Inflammatory macrophage treated with lipopolysaccharide for 1 hour (primary cell): Measurements from ENCODE around the gene LRRC74B.
A peak's percentile ranks its signal among the peaks of the same experiment; 100 is the strongest.
"Not testable (repeated sequence)": the region's sequence is repeated elsewhere in the genome, so short reads cannot be mapped to it uniquely, and the experiment has no call there.

ENCODE experiments used
- DNase-seq, 2 donors: peaks; one replicate each; pipeline ENCODE4 v3.0.0-alpha.2; 2020 to 2022

LRRC74B gene

DNA sequence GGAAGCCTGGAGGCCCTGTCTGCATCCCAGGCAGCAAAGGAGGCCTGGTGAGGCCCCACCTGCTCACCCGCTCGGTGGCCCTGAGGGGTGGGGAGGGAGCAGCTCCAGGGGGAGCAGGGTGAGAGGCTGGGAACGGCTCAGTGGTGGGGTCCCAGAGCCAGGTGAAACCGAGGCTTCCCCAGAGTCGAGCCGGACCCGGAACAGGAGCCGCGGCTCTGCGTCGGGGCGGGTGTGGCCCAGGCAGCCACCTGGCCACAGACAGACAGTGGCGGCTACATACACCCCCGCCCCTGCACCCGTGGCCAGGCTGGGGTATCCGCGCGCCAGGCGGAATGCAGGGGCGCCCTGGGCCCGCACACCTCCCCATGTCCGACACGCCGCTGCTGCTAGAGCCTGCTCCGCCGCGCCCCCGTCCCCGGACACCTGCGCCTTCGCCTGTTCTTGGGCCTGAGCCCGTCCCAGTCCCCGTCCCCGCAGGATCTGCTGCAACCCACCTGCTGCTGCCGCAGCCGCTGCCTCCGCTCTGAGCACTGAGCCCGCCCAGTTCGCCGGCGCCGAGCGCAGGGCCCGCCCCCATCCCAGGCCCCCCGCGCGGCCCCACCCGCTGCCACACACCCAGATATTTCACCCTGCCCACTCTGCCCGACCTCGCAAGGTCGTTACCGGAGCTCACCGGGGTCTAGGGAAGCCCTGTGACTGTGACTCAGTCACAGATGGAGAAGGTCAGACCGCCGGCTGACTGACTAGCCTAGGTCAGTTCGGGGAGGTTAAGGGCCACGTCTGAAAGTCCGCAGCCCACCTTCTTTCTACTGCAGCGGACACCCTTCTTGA lies 13.5 kb upstream of the LRRC74B start, which contains the start of gene SLC7A4:
Gene SLC7A4, minus strand, starts transcription at position 525 of the 831 bp plus-strand sequence. CDS start 749 bp downstream, outside the sequence.
- no peak for DNase-seq

DNA sequence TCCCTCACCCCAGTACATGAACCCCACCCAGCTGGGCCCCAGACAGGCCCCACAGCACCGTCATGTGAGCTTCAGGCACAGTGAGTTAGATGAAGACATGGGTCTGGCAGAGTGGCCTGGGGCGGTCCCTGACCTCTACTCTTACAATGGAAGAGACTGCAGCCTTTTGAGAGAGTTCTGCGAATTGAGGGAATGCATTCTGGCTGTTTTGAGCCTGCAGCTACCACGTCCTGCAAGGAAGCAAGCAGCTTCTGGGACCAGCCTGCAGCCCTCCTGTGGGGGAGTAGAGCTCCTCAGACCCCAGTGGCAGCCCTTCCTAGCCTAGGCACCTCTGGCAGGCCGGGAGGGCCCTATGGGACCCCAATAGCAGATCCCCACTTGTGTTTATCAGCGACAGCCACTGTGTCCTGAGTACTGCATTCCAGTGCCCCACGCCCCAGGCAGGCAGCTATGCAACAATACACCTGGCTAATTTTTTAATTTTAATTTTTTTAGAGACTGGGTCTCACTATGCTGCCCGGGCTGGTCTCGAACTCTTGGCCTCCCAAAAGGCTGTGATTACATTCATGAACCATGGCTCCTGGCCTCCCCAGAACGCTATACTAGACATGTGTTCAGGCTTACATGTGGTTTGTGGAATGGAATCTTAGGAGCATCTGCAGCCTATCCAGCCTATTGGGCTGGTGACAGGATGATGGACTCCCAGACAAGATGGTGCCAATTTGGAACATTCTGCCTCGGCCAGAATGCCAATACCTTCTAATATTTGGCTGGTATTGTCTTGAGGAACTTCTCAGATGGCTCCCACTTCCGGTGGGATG lies 12.7 kb upstream of the LRRC74B start:
- no peak for DNase-seq

DNA sequence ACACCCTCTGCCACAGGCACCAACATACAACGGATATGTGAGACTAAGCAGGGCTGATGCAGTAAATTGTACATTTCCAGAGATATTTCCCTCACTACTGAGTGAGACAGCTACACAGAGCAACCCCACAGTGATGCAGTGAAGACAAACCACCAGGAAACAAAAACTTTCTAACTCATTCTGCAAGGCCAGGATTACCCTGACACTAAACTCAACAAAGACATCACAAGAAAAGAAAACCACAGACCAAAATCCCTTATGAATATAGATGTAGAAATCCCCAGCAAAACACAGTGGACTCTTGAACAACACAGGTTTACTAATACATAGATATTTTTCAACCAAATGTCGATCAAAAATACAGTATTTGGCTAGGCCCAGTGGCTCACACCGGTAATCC lies 11.9 kb upstream of the LRRC74B start:
- DNase-seq, result no peak

DNA sequence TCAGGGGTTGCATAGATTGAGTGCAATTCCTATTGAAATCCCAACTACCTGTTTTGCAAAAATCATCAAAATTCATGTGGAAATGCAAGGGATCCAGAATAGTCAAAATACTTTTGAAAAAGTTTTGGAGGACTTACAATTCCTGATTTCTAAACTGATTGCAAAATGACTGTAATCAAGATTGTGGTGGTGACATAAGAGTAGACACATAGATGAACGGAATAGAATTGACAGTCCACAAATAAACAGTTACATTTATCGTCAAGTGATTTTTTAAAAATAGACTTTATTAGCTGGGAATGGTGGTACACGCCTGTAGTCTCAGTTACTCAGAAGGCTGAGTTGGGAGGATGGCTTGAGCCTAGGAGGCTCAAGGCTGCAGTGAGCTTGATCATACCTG lies 10.8 kb upstream of the LRRC74B start:
- DNase-seq, result no peak

DNA sequence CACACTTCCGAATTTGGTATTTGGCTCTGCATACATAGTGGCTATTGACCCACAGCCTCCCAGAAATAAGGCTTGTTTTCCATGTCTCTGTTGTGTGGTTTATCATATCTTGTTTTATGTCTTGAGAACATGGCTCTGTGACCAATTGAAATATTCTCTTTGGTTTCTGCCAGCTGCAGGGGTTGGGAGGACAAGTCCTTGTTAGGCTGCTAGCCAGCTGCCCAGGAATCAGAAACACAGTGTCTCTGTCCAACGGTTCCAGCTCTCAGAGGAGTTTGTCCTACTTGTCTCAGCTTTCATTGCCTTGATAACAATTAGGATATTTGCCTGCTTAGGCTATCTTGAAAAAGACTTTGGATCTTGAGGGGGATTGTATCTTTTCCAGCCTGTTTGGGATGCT lies 7.3 kb upstream of the LRRC74B start:
- no peak for DNase-seq

DNA sequence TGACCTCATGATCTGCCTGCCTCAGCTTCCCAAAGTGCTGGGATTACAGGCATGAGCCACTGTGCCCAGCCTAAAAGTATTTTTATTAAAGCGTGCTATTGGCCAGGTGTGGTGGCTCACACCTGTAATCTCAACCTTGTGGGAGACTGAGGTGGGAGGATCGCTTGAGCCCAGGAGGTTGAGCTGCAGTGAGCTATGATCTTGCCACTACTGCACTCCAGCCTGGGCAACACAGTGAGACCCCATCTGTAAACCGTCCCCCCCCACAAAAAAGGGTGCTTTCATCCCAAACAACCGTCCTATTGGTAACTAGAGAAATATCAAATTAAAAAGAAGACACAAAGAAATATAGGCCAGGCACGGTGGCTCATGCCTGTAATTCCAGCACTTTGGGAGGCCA lies 6.6 kb upstream of the LRRC74B start:
- DNase-seq, result not testable (repeated sequence)

DNA sequence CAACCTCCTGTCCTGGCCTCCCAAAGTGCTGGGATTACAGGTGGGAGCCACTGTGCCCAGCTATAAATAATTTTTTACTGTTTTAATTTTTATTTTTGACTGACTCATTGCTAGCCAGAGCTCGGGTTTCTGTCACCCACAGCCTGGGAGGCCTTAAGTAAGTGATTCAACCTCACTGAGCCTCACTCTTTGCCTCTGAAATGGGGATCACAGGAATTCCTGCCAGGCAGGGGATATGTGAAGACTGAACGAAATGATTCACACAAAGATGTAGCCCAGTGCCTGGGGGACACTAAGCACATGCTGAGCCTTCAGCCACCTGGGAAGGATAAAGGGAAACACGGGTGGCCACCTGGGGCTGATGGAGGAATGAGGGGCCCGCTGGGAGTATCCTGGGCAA lies 3.8 kb upstream of the LRRC74B start:
- no peak for DNase-seq

DNA sequence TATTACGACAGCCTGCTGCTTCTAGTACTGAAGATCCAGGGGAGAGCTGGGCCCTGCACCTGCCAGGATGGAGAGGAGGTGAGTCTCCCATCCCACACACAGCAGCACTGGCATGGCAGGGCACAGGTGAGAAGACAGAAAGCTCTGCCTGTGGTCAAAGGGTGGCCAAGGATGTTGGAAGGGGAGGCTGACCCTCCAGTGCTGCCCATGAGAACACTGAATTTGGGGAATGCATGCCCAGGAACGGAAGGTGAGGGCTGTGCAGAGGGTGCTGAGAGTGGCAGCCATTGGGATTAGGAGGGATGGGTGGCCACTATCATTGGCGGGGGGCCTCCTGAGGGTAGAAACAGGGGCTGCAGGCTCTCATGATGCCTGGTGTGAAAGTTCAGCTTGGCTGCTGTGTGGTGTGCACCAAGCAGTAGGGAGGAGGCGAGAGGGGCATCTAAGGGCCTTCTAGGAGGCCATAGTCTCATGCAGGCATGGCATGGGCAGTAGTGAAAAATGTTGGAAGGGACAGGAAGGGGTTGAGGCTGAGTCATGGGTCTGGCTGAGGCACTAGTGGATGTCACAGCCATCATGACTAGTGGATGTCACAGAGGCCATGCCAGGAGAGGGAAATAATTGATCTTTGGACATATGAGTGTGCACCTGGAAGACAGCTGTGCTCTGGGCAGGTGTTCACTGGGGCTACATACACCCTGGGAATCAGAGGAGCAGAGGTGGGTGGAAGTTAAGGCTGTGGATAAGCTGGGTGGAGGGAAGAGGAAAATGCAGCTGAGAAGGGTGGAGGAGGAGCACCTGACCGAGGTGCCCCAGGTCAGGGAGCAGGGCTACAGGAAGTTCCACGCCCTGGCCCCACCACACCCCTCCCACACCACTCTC lies 2.5 kb upstream of the LRRC74B start:
- no peak for DNase-seq

DNA sequence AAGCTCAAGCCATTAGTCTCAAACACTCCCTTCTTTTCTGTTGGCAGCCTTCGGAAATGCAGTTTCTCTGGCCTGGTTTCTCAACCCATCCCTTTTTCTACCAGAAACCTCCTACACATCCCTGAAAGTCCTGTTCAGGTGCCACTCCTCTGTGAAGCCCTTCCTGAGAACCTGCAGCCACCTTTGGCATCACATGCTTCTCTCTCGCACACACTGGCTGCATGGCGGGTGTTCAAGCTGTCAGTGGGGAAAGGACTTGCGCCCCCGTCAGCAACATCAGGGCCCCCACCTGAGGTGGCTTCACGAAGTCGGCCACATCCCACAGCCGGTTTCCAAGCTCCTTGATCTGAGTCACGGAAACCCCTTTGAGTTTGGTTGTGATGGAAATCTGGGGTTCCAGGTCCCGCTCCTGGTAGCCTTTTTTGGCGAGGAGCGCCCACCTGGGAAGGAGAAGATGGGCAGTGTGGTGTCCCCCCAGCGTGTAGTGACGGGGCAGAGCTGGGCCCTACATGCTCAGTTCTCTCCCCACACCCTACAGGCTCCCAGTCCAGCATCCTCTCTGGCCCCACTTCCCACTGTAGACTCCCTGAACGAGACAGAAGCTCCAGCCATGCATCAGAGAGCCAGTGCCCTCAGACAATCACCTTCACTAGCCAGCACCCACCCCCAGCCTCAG lies 1.7 kb upstream of the LRRC74B start:
- DNase-seq, result no peak

DNA sequence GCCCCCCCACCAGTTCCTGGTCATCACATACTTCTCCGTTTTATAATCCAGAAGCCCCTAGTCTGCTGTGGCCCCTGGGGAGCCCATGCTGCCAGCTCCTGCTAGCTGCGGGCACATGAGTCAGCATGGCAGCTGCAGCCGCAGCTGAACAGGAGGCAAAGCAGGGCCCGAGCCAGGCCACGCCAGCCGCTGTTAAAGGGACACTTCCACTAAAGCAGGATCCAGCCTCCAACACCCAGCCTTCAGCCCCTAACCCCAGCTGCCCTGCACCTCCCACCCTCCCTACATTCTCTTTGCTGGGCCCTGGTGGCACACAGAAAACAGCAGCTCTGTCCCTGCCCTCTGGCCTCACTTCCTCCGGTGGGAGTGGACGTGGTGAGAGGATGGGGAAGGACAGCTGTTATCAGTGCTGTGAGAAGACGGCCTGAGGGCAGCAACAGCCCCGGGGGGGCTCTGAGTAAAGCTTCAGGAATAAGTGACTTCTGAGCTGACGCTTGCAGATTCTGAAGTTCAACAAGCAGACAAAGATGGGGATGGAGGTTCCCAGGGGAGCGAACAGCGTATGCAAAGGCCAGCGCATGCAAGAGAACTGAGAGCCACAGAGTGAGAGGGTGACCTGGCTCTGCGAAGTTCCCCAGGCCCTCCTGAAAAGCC lies 688 bp upstream of the LRRC74B start:
- peak; percentile 10 to 20 for DNase-seq

DNA sequence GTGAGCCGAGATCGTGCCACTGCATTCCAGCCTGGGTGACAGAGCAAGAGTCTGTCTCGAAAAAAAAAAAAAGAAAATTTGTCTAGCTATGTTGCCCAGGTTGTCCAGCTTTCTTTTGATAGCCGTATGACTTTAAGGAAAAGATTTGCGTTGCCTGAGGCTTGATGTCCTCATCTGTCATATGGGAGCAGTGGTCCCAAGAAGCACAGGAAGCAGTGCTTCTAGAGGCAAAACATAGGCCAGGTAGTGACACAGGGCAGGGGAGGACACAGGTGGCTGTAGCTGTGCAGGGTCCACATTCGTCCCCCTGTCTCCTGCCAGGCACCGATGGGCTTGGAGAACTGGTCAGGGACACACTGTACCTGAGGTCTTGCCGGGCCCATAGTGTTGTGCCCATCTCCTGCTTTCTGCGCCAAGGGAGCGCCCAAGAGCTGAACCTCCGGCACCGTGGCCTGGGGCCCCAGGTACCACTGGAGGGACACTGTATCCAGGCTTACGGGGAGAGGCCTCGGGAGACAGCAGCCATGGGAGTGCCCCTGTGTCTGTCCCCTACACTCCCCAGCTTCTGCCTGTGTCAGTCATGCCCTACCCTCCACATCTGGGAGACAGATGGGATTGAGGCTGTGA lies 1.4 kb downstream of the LRRC74B start:
- no peak for DNase-seq

DNA sequence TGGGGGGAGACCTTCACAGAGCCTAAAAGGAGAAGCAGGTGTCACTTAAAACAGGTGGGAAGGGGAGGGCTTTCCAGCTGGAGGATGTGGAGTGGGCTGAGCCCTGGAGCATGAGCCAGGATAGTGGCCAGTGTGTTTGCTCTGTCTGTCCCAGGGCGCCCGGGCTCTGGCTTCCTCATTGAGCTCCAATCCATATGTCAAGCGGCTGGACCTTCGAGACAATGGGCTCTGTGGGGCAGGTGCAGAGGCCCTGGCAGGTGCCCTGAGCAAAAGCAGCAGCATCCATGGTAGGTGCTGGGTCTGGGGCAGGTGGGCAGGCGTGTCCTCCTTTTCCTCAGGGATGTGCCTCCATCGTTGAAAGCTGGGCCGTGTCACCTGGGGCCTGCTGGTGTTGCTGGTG lies 2.0 kb downstream of the LRRC74B start:
- no peak for DNase-seq

DNA sequence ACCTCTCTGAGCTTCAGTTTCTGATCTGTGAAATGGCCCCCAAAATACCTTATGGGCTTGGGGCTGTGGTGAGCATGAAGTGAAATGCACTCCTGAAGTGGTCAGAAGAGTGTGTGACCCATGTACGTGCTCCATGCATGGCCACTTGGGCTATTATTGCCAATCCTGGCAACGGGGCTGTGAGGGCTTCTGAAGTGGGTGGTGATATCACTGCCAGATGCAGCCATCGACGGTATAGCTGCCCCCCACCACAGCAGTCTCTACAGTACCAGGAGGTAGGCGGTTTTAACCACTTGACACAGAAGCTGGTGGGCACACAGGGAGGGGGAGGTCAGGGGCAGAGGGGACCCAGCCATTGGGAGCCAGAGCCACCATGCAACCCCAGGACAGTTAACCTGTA lies 2.7 kb downstream of the LRRC74B start:
- DNase-seq, result not testable (repeated sequence)

DNA sequence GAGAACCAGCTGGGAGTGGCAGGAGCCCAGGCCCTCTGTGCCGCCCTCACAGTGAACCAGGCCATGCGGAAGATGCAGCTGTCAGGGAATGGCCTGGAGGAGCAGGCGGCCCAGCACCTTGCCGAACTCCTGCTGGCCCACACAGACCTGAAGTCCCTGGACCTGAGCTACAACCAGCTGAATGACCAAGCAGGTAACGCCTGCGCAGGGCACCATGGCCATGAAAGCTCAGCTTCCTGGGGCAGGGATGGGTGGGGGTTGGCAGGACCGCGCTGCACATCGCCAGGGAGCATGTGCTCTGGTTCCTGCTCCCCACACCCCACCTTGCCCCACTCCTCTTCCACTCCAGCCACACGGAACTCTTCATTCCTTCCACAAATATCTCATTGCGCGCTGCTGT lies 3.2 kb downstream of the LRRC74B start:
- not testable (repeated sequence) for DNase-seq

DNA sequence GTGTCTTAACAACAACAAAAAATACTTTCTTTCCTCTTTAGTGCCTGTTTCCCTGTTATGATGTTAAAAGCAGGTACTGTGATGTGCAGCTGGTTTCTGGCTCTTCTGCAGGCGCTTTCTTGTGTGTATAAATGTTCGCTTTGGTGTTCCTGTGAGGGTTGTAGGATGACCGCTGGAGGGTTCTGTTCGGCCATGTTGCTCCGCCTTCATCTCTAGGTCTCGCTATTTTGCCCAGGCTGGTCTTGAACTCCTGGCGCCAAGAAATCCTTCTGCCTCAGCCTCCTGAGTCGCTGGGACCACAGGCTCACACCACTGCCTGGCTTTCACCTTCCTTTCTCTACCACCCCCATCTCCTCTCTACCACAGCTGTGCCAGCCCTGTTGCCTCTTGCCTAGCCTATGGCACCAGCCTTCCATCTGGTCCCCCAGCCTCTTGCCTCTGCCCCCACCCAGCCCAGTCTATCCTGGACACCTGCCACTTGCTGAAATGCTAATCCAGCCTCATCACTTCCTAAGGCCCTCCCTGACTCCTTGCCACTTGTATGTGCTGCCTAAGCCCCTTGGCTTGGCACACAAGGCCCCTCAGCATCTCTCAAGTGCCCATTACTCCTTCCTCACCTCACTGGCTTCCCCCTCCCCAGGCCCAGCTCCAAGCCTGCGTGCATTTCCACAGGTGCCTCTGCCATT lies 5.5 kb downstream of the LRRC74B start:
- no peak for DNase-seq

DNA sequence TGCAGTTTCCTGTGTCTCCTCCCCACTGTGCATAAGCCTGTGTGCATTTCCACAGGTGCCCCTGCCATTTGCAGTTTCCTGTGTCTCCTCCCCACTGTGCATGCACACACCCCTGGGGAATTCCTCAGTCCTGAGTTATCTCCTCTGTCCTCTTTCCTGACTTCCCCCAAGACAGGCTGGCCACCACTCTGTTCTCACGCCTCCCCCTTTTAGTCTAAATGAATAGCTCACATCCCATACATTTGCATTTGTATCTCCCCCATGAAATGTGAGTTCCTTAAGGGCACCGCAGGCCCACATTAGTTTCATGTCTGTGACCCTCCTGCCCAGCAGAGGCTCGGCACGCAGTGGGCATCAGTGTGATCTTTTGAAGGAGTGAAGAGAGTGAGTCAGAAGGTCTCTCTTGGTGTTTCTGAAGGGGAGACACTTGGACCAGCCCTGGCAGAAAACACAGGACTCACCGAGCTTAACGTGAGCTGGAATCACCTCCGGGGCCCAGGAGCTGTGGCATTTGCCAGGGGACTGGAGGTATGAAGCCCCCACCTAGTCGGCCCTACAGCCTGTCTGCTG lies 6.2 kb downstream of the LRRC74B start:
- DNase-seq, result no peak

DNA sequence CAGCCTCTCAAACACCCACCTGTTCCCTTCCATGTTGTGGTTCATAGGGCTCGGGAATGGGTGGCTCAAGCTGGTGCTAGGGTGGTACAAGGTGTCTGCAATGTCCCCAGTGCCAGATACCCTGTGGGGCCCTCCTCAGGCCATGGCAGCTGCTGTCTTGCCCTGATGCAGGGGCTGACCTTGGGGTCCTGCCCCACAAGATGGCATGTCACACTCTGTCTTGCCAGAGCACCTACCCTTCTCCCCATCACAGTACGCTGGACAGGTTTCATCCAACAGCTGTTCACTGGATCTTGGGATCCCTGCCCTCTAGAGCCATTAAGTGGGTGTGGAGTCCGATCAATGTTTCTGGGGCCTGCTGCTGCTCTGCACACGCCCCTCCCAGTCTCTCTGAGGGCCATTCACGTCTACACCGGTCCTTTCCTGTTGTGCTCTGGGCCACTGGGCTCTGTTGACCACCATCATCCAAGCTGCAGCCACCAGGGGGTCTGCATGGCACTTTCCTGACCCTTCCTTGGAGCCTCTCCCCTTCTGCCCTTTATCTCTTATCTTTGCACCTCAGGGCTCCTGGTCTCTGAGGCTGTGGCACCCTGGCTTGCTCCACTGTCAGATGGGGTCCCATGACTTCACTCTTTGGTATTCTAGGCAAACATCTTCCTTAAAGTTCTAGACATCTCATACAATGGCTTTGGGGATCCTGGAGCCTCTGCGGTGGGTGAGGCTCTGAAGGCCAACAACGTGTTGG lies 7.1 kb downstream of the LRRC74B start:
- DNase-seq, result no peak

DNA sequence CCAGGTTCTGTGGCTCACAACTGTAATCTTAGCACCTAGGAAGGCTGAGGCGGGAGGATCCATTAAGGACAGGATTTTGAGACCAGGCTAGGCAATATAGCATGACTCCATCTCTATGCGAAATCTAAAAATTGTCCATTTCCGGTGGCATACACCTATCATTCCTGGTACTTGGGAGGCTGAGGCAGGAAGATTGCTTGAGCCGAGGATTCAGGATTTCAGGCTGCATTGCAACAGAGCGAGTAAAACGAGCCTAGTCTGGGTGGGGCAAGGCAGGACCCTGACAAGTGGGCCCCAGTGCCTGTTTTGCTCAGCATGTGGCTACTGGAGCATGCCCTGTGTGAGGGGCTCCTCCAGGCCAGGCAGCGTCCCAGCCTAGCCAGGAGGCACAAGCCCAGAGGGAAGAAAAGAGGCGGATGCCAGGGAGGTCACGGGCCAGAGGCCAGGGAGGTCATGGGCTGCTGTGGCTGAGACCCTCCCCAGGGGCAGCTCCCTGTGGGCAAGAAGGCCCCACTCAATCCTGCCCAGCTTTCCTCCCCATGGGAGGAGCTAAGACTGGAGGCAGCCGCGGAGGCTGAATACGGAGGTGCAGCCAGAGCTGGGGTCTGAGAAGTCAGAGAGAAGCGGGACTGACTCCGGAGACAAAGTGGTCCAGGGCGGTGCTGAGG lies 8.4 kb downstream of the LRRC74B start:
- DNase-seq, result no peak
